ENCODE measurements around the gene SARDH. TPM values are rescaled to one million over a fixed set of nuclear protein-coding genes. Genes with fewer than 3 reads are reported as not detected.
A peak's percentile ranks its signal among the peaks of the same experiment; 100 is the strongest.

SARDH gene
- total RNA-seq, 2 donors from 2014 or later = 3.5 to 7.5 TPM

GRCh38 chr9:133665096-133665495 lies 73.1 kb downstream of the SARDH start:
- no peak for DNase-seq (ENCODE audit: low spot score in 2 of 2)
- no peaks in the 10 kb centered on the region for H3K36me3 Mint-ChIP-seq
- no peak for ATAC-seq
- H3K9me3 Mint-ChIP-seq = no peaks in the 10 kb centered on the region
- H3K27ac Mint-ChIP-seq = no peak overlapping the region

GRCh38 chr9:133664173-133665050 lies 73.7 kb downstream of the SARDH start:
- no peaks in the 10 kb centered on the region for H3K36me3 Mint-ChIP-seq
- no peak overlapping the region for H3K27ac Mint-ChIP-seq
- no peak for ATAC-seq
- no peaks in the 10 kb centered on the region for H3K9me3 Mint-ChIP-seq
- no peak for DNase-seq (ENCODE audit: low spot score in 2 of 2)

- no peaks in the 10 kb centered on the region for H3K36me3 Mint-ChIP-seq
- no peak for DNase-seq (ENCODE audit: low spot score in 2 of 2)
Observed at GRCh38 chr9:133661846-133662540, 76.2 kb downstream of the SARDH start.

GRCh38 chr9:133659516-133659915 lies 78.6 kb downstream of the SARDH start:
- H3K27ac Mint-ChIP-seq = no peak overlapping the region
- DNase-seq (ENCODE audit: low spot score in 2 of 2) = no peak
- no peak for ATAC-seq
- no peaks in the 10 kb centered on the region for H3K9me3 Mint-ChIP-seq
- no peaks in the 10 kb centered on the region for H3K36me3 Mint-ChIP-seq

More at GRCh38 chr9:133661846-133662540, 76.2 kb downstream of the SARDH start:
- ATAC-seq = no peak
- no peak overlapping the region for H3K27ac Mint-ChIP-seq
- no peaks in the 10 kb centered on the region for H3K9me3 Mint-ChIP-seq

- Mint-ChIP-seq H3K27ac (no peak overlapping the region), H3K36me3 (no peaks in the 10 kb centered on the region), H3K9me3 (no peaks in the 10 kb centered on the region)
- ATAC-seq = peak; percentile 20 to 70
- DNase-seq (ENCODE audit: low spot score in 2 of 2) = no peak
Observed at GRCh38 chr9:133658442-133659431, 79.4 kb downstream of the SARDH start.

- H3K36me3 Mint-ChIP-seq = no peaks in the 10 kb centered on the region
- no peak overlapping the region for H3K27ac Mint-ChIP-seq
- no peak for DNase-seq (ENCODE audit: low spot score in 2 of 2)
- H3K9me3 Mint-ChIP-seq = no peaks in the 10 kb centered on the region
- ATAC-seq = no peak
Observed at GRCh38 chr9:133657120-133657661, 81.0 kb downstream of the SARDH start.

- Mint-ChIP-seq H3K9me3 (no peaks in the 10 kb centered on the region), H3K27ac (peak overlapping the region in 1 of 2 donors; percentile 22), H3K36me3 (no peaks in the 10 kb centered on the region)
- DNase-seq (ENCODE audit: low spot score in 2 of 2) (peak in 1 of 2 donors; percentile 19), ATAC-seq (peak; percentile 21 to 45)
Observed at GRCh38 chr9:133656211-133657119, 81.7 kb downstream of the SARDH start.

GRCh38 chr9:133655701-133656100 lies 82.5 kb downstream of the SARDH start:
- H3K27ac Mint-ChIP-seq = no peak overlapping the region
- DNase-seq (ENCODE audit: low spot score in 2 of 2) = no peak
- no peak for ATAC-seq
- no peaks in the 10 kb centered on the region for H3K9me3 Mint-ChIP-seq
- no peaks in the 10 kb centered on the region for H3K36me3 Mint-ChIP-seq

- DNase-seq (ENCODE audit: low spot score in 2 of 2) (no peak), ATAC-seq (no peak)
- no peak overlapping the region for H3K27ac Mint-ChIP-seq
- no peaks in the 10 kb centered on the region for H3K36me3 Mint-ChIP-seq
- H3K9me3 Mint-ChIP-seq = no peaks in the 10 kb centered on the region
Observed at GRCh38 chr9:133654736-133655657, 83.2 kb downstream of the SARDH start.

GRCh38 chr9:133653638-133654037 lies 84.5 kb downstream of the SARDH start:
- H3K27ac Mint-ChIP-seq = no peak overlapping the region
- ATAC-seq (no peak), DNase-seq (ENCODE audit: low spot score in 2 of 2) (no peak)
- H3K9me3 Mint-ChIP-seq = no peaks in the 10 kb centered on the region
- H3K36me3 Mint-ChIP-seq = no peaks in the 10 kb centered on the region

- ATAC-seq = no peak
- no peak overlapping the region for H3K27ac Mint-ChIP-seq
Observed at GRCh38 chr9:133650026-133650425, 88.1 kb downstream of the SARDH start.

GRCh38 chr9:133649194-133649593 lies 89.0 kb downstream of the SARDH start:
- no peaks in the 10 kb centered on the region for H3K9me3 Mint-ChIP-seq
- ATAC-seq (no peak), DNase-seq (ENCODE audit: low spot score in 2 of 2) (no peak)
- no peaks in the 10 kb centered on the region for H3K36me3 Mint-ChIP-seq
- no peak overlapping the region for H3K27ac Mint-ChIP-seq

More at GRCh38 chr9:133650026-133650425, 88.1 kb downstream of the SARDH start:
- no peak for DNase-seq (ENCODE audit: low spot score in 2 of 2)
- H3K9me3 Mint-ChIP-seq = no peaks in the 10 kb centered on the region
- no peaks in the 10 kb centered on the region for H3K36me3 Mint-ChIP-seq

GRCh38 chr9:133647765-133648469 lies 90.2 kb downstream of the SARDH start:
- H3K36me3 Mint-ChIP-seq = no peaks in the 10 kb centered on the region
- no peak for DNase-seq (ENCODE audit: low spot score in 2 of 2)
- no peaks in the 10 kb centered on the region for H3K9me3 Mint-ChIP-seq
- no peak for ATAC-seq
- peak overlapping the region in 1 of 2 donors; percentile 14 for H3K27ac Mint-ChIP-seq

GRCh38 chr9:133647148-133647547 lies 91.0 kb downstream of the SARDH start:
- DNase-seq (ENCODE audit: low spot score in 2 of 2) = no peak
- Mint-ChIP-seq H3K36me3 (no peaks in the 10 kb centered on the region), H3K9me3 (no peaks in the 10 kb centered on the region), H3K27ac (no peak overlapping the region)
- ATAC-seq = no peak
